Activated T-cell treated with anti-CD3 and anti-CD28 coated beads, Interleukin-2, amount 50 U/mL, for 24 hours (primary cell): ENCODE measurements around the gene GPA33.

ENCODE experiments used
- DNase-seq: peaks from one replicate; pipeline ENCODE4 v3.0.0-alpha.2; 2020
- H3K27ac Mint-ChIP-seq: 2 replicates; pipeline ENCODE4 v1.8.0; 2020; ENCODE audit warnings: mild to moderate bottlenecking, mixed read lengths
- H3K27me3 Mint-ChIP-seq: 2 replicates; pipeline ENCODE4 v1.8.0; 2020; ENCODE audit warnings: mixed read lengths
- H3K36me3 Mint-ChIP-seq: 2 replicates; pipeline ENCODE4 v1.8.0; 2020; ENCODE audit warnings: low read depth, mixed read lengths
- H3K4me1 Mint-ChIP-seq: 2 replicates; pipeline ENCODE4 v1.8.0; 2020; ENCODE audit warnings: low read depth, mixed read lengths
- H3K4me3 Mint-ChIP-seq: 2 replicates; pipeline ENCODE4 v1.8.0; 2020; ENCODE audit warnings: mild to moderate bottlenecking, moderate library complexity, mixed read lengths
- H3K9me3 Mint-ChIP-seq: 2 replicates; pipeline ENCODE4 v1.8.0; 2020; ENCODE audit warnings: mixed read lengths

The GPA33 gene

GRCh38 chr1:167022384-167022783 is 67.8 kb downstream of the GPA33 start:
- Mint-ChIP-seq H3K27ac (no peak overlapping the region), H3K9me3 (no peaks in the 10 kb centered on the region), H3K4me3 (no peak overlapping the region), H3K4me1 (no peaks in the 10 kb centered on the region), H3K27me3 (peaks cover 28% of the 10 kb centered on the region), H3K36me3 (no peaks in the 10 kb centered on the region)
- DNase-seq, result no peak

GRCh38 chr1:167016100-167016750 is 74.0 kb downstream of the GPA33 start:
- H3K27me3 Mint-ChIP-seq, result peaks cover 16% of the 10 kb centered on the region
- H3K27ac Mint-ChIP-seq, result no peak overlapping the region
- no peak for DNase-seq
- H3K36me3 Mint-ChIP-seq, result no peaks in the 10 kb centered on the region
- no peaks in the 10 kb centered on the region for H3K9me3 Mint-ChIP-seq
- no peaks in the 10 kb centered on the region for H3K4me1 Mint-ChIP-seq
- no peak overlapping the region for H3K4me3 Mint-ChIP-seq

GRCh38 chr1:167013108-167013929 is 76.9 kb downstream of the GPA33 start:
- no peaks in the 10 kb centered on the region for H3K36me3 Mint-ChIP-seq
- H3K27ac Mint-ChIP-seq, result no peak overlapping the region
- H3K4me3 Mint-ChIP-seq, result no peak overlapping the region
- H3K9me3 Mint-ChIP-seq, result no peaks in the 10 kb centered on the region
- H3K27me3 Mint-ChIP-seq, result peaks cover 33% of the 10 kb centered on the region
- no peak for DNase-seq
- peaks cover 5% of the 10 kb centered on the region for H3K4me1 Mint-ChIP-seq

GRCh38 chr1:167012570-167012969 is 77.6 kb downstream of the GPA33 start:
- H3K9me3 Mint-ChIP-seq, result no peaks in the 10 kb centered on the region
- no peak for DNase-seq
- H3K4me3 Mint-ChIP-seq, result no peak overlapping the region
- no peaks in the 10 kb centered on the region for H3K36me3 Mint-ChIP-seq
- H3K27me3 Mint-ChIP-seq, result peaks cover 33% of the 10 kb centered on the region
- H3K27ac Mint-ChIP-seq, result no peak overlapping the region
- peaks cover 5% of the 10 kb centered on the region for H3K4me1 Mint-ChIP-seq

- Mint-ChIP-seq H3K9me3 (no peaks in the 10 kb centered on the region), H3K4me1 (peaks cover 5% of the 10 kb centered on the region), H3K27me3 (peaks cover 33% of the 10 kb centered on the region), H3K36me3 (no peaks in the 10 kb centered on the region), H3K4me3 (no peak overlapping the region), H3K27ac (no peak overlapping the region)
- DNase-seq, result no peak
Measured at GRCh38 chr1:167011560-167012191, 78.5 kb downstream of the GPA33 start.

- H3K9me3 Mint-ChIP-seq, result peaks cover 8% of the 10 kb centered on the region
Measured at GRCh38 chr1:167003711-167004110, 86.5 kb downstream of the GPA33 start.

More at GRCh38 chr1:167003711-167004110, 86.5 kb downstream of the GPA33 start:
- Mint-ChIP-seq H3K36me3 (no peaks in the 10 kb centered on the region), H3K27ac (no peak overlapping the region), H3K4me1 (peaks cover 7% of the 10 kb centered on the region), H3K27me3 (peaks cover 12% of the 10 kb centered on the region), H3K4me3 (no peak overlapping the region)
- DNase-seq, result no peak
